Tibial artery (tissue), 4 donors: ENCODE results near the gene MOCOS.

ENCODE experiments used
- DNase-seq, 2 donors: peaks; one replicate each; pipeline ENCODE4 v3.0.0-alpha.2; 2019
- H3K27ac ChIP-seq, 2 donors: fragments of 200-600 bp; sonication (generic) in 1 of 2; 1 replicate in 1 of 2; 2 replicates in 1 of 2; pipeline ENCODE4 v1.5.1; 2018 to 2019; ENCODE audit warnings: mild to moderate bottlenecking in 1 of 2
- H3K27me3 ChIP-seq, 2 donors: fragments of 200-600 bp; sonication (generic) in 1 of 2; one replicate each; pipeline versions ENCODE4 v1.5.1 to v1.6.0; 2016 to 2019
- H3K36me3 ChIP-seq, 3 donors: fragments of 200-600 bp; sonication (generic) in 2 of 3; one replicate each; pipeline ENCODE4 v1.5.1; 2016 to 2019; ENCODE audit warnings: mild to moderate bottlenecking in 2 of 3
- H3K4me1 ChIP-seq, 4 donors: fragments of 200-600 bp; sonication (generic) in 2 of 4; 1 replicate in 3 of 4; 2 replicates in 1 of 4; pipeline ENCODE4 v1.5.1; 2016 to 2019
- H3K4me3 ChIP-seq, 2 donors: fragments of 200-600 bp; sonication (generic) in 1 of 2; 1 replicate in 1 of 2; 2 replicates in 1 of 2; pipeline ENCODE4 v1.5.1; 2018 to 2019; ENCODE audit warnings: mild to moderate bottlenecking in 2 of 2
- H3K9me3 ChIP-seq, 3 donors: fragments of 200-600 bp; sonication (generic) in 1 of 3; one replicate each; pipeline ENCODE4 v1.5.1; 2016 to 2019
- CTCF ChIP-seq, 2 experiments: fragments of 200-600 bp in 1 of 2; fragments of 450-650 bp in 1 of 2; IDR thresholded peaks; one replicate each; pipeline ENCODE4 v1.5.1; 2017 to 2019; ENCODE audit warnings: antibody characterized with exemption in 2 of 2, mild to moderate bottlenecking in 1 of 2, moderate library complexity in 1 of 2
- intact Hi-C: fragments of 100-400 bp; cut with DNase I; formaldehyde crosslinking; loops from one replicate; pipeline ENCODE4 v1.15.0; 2023; ENCODE audit warnings: low total_unique reads

The MOCOS gene

GRCh38 chr18:36316246-36316645 lies 128.9 kb downstream of the MOCOS start:
- intact Hi-C loops: no loop called here
- H3K36me3 ChIP-seq: no peaks in the 10 kb centered on the region
- H3K4me3 ChIP-seq: no peak overlapping the region
- peaks cover 0 to 16% (median 0%) of the 10 kb centered on the region in 4 donors for H3K4me1 ChIP-seq
- DNase-seq: no peak
- peaks cover 0 to 16% (median 0%) of the 10 kb centered on the region in 3 donors for H3K9me3 ChIP-seq
- no peaks in the 10 kb centered on the region for H3K27me3 ChIP-seq
- H3K27ac ChIP-seq: no peak overlapping the region
- no peak for TF ChIP-seq CTCF (IDR thresholded peaks at IDR 0.05)
